GM12878 (cell line): ENCODE data around the gene SLC25A48. TPM values are rescaled to one million over a fixed set of nuclear protein-coding genes. Genes with fewer than 3 reads are reported as not detected.

ENCODE experiments used
- ATAC-seq: fragments of 200-7000 bp; cut with Tn5 transposase; 3 replicates; pipeline ENCODE4 v1.9.1; 2020; ENCODE audit warnings: mild to moderate bottlenecking, moderate library complexity
- BruUV-seq: library from RNA; stranded (reverse); fragments of 400-500 nt; replicated peaks from 2 replicates; lab custom pipeline; 2021; lab: Mats Ljungman, UMichigan
- CTCF ChIA-PET: fragments of 300-600 bp; sonication (Branson Sonifier 250); formaldehyde crosslinking; extraction: SDS; loops from one replicate; lab custom pipeline; 2021; ENCODE audit warnings: inconsistent platforms; lab: Yijun Ruan, JAX
- POLR2A ChIA-PET: fragments of 350-600 bp; formaldehyde crosslinking; extraction: SDS; loops from one replicate; lab custom pipeline; 2021; ENCODE audit warnings: inconsistent platforms; lab: Charles Lee
- RAD21 ChIA-PET: fragments of 300-600 bp; sonication (Branson Sonifier 250); formaldehyde crosslinking; loops from one replicate; lab custom pipeline; 2023; ENCODE audit warnings: antibody characterized with exemption; ENCODE audit not compliant: unreplicated experiment; lab: Charles Lee
- SMC1A ChIA-PET: fragments of 300-600 bp; sonication (Branson Sonifier 250); formaldehyde crosslinking; loops from one replicate; lab custom pipeline; 2023; ENCODE audit not compliant: unreplicated experiment, uncharacterized antibody; lab: Charles Lee
- DNase-seq: peaks from one replicate; pipeline ENCODE4 v3.0.0-alpha.2; 2011; ENCODE audit warnings: low read depth, low spot score
- FAIRE-seq: peaks from 3 replicates; lab custom pipeline; 2011; peaks lifted over from hg19 to GRCh38; lab: Jason Lieb, UNC
- H2AFZ ChIP-seq: 2 replicates; pipeline ENCODE4 v1.6.0; 2011; ENCODE audit warnings: low read depth, low read length, control low read depth; ENCODE audit not compliant: control insufficient read depth
- H3K27ac ChIP-seq: 2 replicates; pipeline ENCODE4 v1.5.1; 2011; ENCODE audit warnings: control low read depth; ENCODE audit not compliant: control insufficient read depth, insufficient read depth
- H3K27me3 ChIP-seq, 2 experiments: replicated peaks in 1 of 2; 2 replicates each; pipeline versions ENCODE4 v1.6.0 to v1.6.1; 2011; ENCODE audit warnings: low read length in 1 of 2; ENCODE audit not compliant: control insufficient read depth in 2 of 2, insufficient read depth in 2 of 2
- H3K36me3 ChIP-seq, 2 experiments: 2 replicates each; pipeline ENCODE4 v1.5.1; 2011; ENCODE audit warnings: low read length in 1 of 2; ENCODE audit not compliant: control insufficient read depth in 2 of 2, insufficient read depth in 2 of 2
- H3K4me1 ChIP-seq: 2 replicates; pipeline ENCODE4 v1.6.1; 2011; ENCODE audit warnings: mild to moderate bottlenecking, low read length, moderate library complexity, mixed read lengths; ENCODE audit not compliant: control insufficient read depth, insufficient read depth
- H3K4me2 ChIP-seq: 2 replicates; pipeline ENCODE4 v1.6.0; 2011; ENCODE audit warnings: control low read depth; ENCODE audit not compliant: control insufficient read depth, insufficient read depth
- H3K4me3 ChIP-seq: fragments of 200-600 bp; sonication (generic); 2 replicates; pipeline ENCODE4 v1.5.1; 2016
- H3K79me2 ChIP-seq: 2 replicates; pipeline ENCODE4 v1.6.0; 2011; ENCODE audit warnings: low read length; ENCODE audit not compliant: control insufficient read depth, insufficient read depth
- H3K9ac ChIP-seq: 2 replicates; pipeline ENCODE4 v1.8.0; 2011; ENCODE audit warnings: low read length, control low read depth, mixed read lengths; ENCODE audit not compliant: control insufficient read depth, insufficient read depth
- H3K9me3 ChIP-seq: replicated peaks from 3 replicates; pipeline ENCODE4 v1.5.1; 2011; ENCODE audit warnings: mild to moderate bottlenecking, low read length; ENCODE audit not compliant: control insufficient read depth, insufficient read depth
- H4K20me1 ChIP-seq: 2 replicates; pipeline ENCODE4 v1.6.0; 2011; ENCODE audit not compliant: control insufficient read depth, insufficient read depth
- BRCA1 ChIP-seq: IDR thresholded peaks from 2 replicates; pipeline ENCODE4 v1.6.1; 2011; ENCODE audit warnings: low read depth, low read length, improper control_type of control experiment
- CREB1 ChIP-seq: IDR thresholded peaks from 2 replicates; pipeline ENCODE4 v1.6.1; 2012; ENCODE audit warnings: low read depth, mild to moderate bottlenecking, inconsistent platforms
- CTCF ChIP-seq, 3 experiments: IDR thresholded peaks in 2 of 3; conservative IDR thresholded peaks in 1 of 3; 2 replicates each; pipeline ENCODE4 v1.5.1; 2011; ENCODE audit warnings: low read depth in 3 of 3, low read length in 3 of 3, mild to moderate bottlenecking in 3 of 3, control low read depth in 2 of 3, moderate library complexity in 2 of 3, inconsistent platforms in 1 of 3, mixed read lengths in 1 of 3; ENCODE audit not compliant: control insufficient read depth in 2 of 3, insufficient read depth in 1 of 3; ENCODE audit errors: extremely low read depth in 1 of 3
- ETV6 ChIP-seq, 2 experiments: fragments of 450-650 bp in 1 of 2; IDR thresholded peaks in 1 of 2; conservative IDR thresholded peaks in 1 of 2; 2 replicates each; pipeline ENCODE4 v1.6.1; 2014; ENCODE audit warnings: antibody characterized with exemption in 1 of 2, borderline replicate concordance in 1 of 2, low read depth in 1 of 2, mild to moderate bottlenecking in 1 of 2, moderate library complexity in 1 of 2
- FOXM1 ChIP-seq: IDR thresholded peaks from 2 replicates; pipeline ENCODE4 v1.6.1; 2012; ENCODE audit warnings: low read depth, mild to moderate bottlenecking, inconsistent platforms, low read length, moderate library complexity
- HSF1 ChIP-seq: fragments of 150-350 bp; IDR thresholded peaks from 2 replicates; pipeline ENCODE4 v1.6.1; 2014; ENCODE audit warnings: mild to moderate bottlenecking, low read depth, low read length
- NFYB ChIP-seq: IDR thresholded peaks from 2 replicates; pipeline ENCODE4 v1.6.1; 2011; ENCODE audit warnings: low read depth, mild to moderate bottlenecking, low read length, improper control_type of control experiment, moderate library complexity; ENCODE audit not compliant: insufficient read depth
- RAD21 ChIP-seq: IDR thresholded peaks from 2 replicates; pipeline ENCODE4 v1.6.1; 2011; ENCODE audit warnings: mild to moderate bottlenecking, low read depth, low read length, moderate library complexity; ENCODE audit not compliant: insufficient read depth
- SMAD5 ChIP-seq: IDR thresholded peaks from 2 replicates; pipeline ENCODE4 v1.6.1; 2016; ENCODE audit warnings: antibody characterized with exemption, low read depth
- SUZ12 ChIP-seq: fragments of 200-600 bp; sonication (generic); IDR thresholded peaks from one replicate; pipeline ENCODE4 v1.6.1; 2018; ENCODE audit warnings: antibody characterized with exemption, mild to moderate bottlenecking; ENCODE audit not compliant: unreplicated experiment
- TBL1XR1 ChIP-seq: IDR thresholded peaks from 2 replicates; pipeline ENCODE4 v1.6.1; 2012; ENCODE audit warnings: low read depth, low read length, improper control_type of control experiment
- USF2 ChIP-seq: IDR thresholded peaks from 2 replicates; pipeline ENCODE4 v1.6.1; 2011; ENCODE audit warnings: low read depth, low read length, improper control_type of control experiment, borderline replicate concordance
- ZBED1 ChIP-seq: IDR thresholded peaks from 2 replicates; pipeline ENCODE4 v1.6.1; 2016; ENCODE audit warnings: borderline replicate concordance
- WGBS: methylation state at CpG from one replicate; pipeline ENCODE4 v1.1.6; 2016; ENCODE audit warnings: low lambda C conversion rate; ENCODE audit not compliant: insufficient replicate concordance, insufficient coverage; ENCODE audit errors: missing lambda C conversion rate; 5-methylcytosine and 5-hydroxymethylcytosine counted together
- in situ Hi-C: fragments of 300-500 bp; cut with MboI; formaldehyde crosslinking; loops from 9 replicates; pipeline ENCODE4 v1.14.3; 2018; ENCODE audit warnings: mixed read lengths
- intact Hi-C: fragments of 100-400 bp; cut with micrococcal nuclease; formaldehyde crosslinking; loops from one replicate; pipeline ENCODE4 v1.14.2; 2022; ENCODE audit not compliant: unreplicated experiment
- polyA plus RNA-seq, 11 experiments: library from polyadenylated mRNA; depleted of rRNA in 4 of 11; unstranded in 6 of 11; stranded (reverse) in 5 of 11; fragments of >200 nt; fragmentation: Nextera tagmentation in 4 of 11; fragmentation: Illumina TruSeq in 1 of 11; extraction: Ambion mirVana in 4 of 11; extraction: Trizol in 1 of 11; gene quantifications; 1 replicate in 1 of 11; 2 replicates in 10 of 11; pipeline versions ENCODE4 v1.2.1 to v1.2.3, GENCODE V29; 2011 to 2016; ENCODE audit warnings: inconsistent platforms in 2 of 11, missing spikeins in 2 of 11, low read depth in 1 of 11
- total RNA-seq, 4 experiments: library from RNA; depleted of rRNA in 3 of 4; stranded (reverse); fragments of >200 nt in 3 of 4; fragmentation: Illumina TruSeq in 1 of 4; extraction: Trizol in 1 of 4; gene quantifications; 2 replicates each; pipeline versions ENCODE4 v1.2.1 to v1.2.3, GENCODE V29; 2013 to 2021

SLC25A48 gene
- total and polyA plus RNA-seq, 10 of the 15 experiments (the other 5 are each of a cell fraction or from before 2014, with no cell fraction given) = 0.06 TPM; not detected in 9

GRCh38 chr5:135830876-135831275, 3.6 kb upstream of the SLC25A48 start (continued):
- TF ChIP-seq TBL1XR1 = no peak
- TF ChIP-seq, all 136 proteins: peak for 0

GRCh38 chr5:135831439-135831838, 3.0 kb upstream of the SLC25A48 start:
- CTCF ChIA-PET = interaction anchor here (1.2 to 2.9 kb wide), 5 partner anchors 13 to 270 kb away, joined by 3 to 40 read pairs (median 5); no protein-coding TSS in a partner anchor
- in situ Hi-C loops = loop anchor here (5.0 kb wide), 2 partner anchors 274 to 369 kb away; no protein-coding TSS in a partner anchor
- no peak for FAIRE-seq

More at GRCh38 chr5:135831439-135831838, 3.0 kb upstream of the SLC25A48 start:
- no peak for TF ChIP-seq RAD21
- no peak for TF ChIP-seq ZBED1
- TF ChIP-seq BRCA1 = no peak
- no peak for TF ChIP-seq FOXM1
- TF ChIP-seq ETV6 (conservative IDR thresholded peaks at IDR 0.05 in 1 of 2, IDR thresholded peaks at IDR 0.05 in 1 of 2; ENCODE audit: borderline replicate concordance in 1 of 2, low read depth in 1 of 2) = no peak
- TF ChIP-seq USF2 = no peak
- no peak for TF ChIP-seq SUZ12
- no peak for TF ChIP-seq NFYB
- TF ChIP-seq HSF1 = no peak
- no peak for TF ChIP-seq CTCF (IDR thresholded peaks at IDR 0.05 in 2 of 3, conservative IDR thresholded peaks at IDR 0.05 in 1 of 3; ENCODE audit: control insufficient read depth in 2 of 3, extremely low read depth in 1 of 3, insufficient read depth in 1 of 3, low read depth in 3 of 3, low read length in 3 of 3)
- no peak for TF ChIP-seq SMAD5
- no peak for TF ChIP-seq CREB1
- H4K20me1 ChIP-seq = no peaks in the 10 kb centered on the region; the same call in 1 of the 2 replicates
- intact Hi-C loops = no loop called here
- ChIA-PET SMC1A (interaction anchor here (1.2 kb wide), 1 partner anchor 270 kb away, joined by 5 read pairs; no protein-coding TSS in a partner anchor), RAD21 (interaction anchor here (0.6 to 2.0 kb wide), 3 partner anchors 265 to 270 kb away, joined by 3 to 26 read pairs (median 4); no protein-coding TSS in a partner anchor), POLR2A (no interaction called here)
- no TSS peak for BruUV-seq
- no peaks in the 10 kb centered on the region for H3K36me3 ChIP-seq
- no peak overlapping the region for H3K4me2 ChIP-seq
- 30% methylated on average over 1 of the region's 1 CpG for WGBS
- H3K4me1 ChIP-seq = no peaks in the 10 kb centered on the region
- no peak for DNase-seq
- H3K9me3 ChIP-seq = no peaks in the 10 kb centered on the region
- no peak for ATAC-seq
- no peak overlapping the region for H3K9ac ChIP-seq
- H3K27me3 ChIP-seq = peaks cover 0 to 13% of the 10 kb centered on the region in 2 experiments; a peak in 2 of 4 replicates
- no peak overlapping the region for H3K4me3 ChIP-seq
- no peaks in the 10 kb centered on the region for H3K79me2 ChIP-seq
- no peak overlapping the region for H2AFZ ChIP-seq
- no peak overlapping the region for H3K27ac ChIP-seq
